C1 segment of cervical spinal cord (tissue), 14 donors: ENCODE results near the gene OIT3.
"Not testable (repeated sequence)": the region's sequence is repeated elsewhere in the genome, so short reads cannot be mapped to it uniquely, and the experiment has no call there.

Experiments used
- DNase-seq, 14 donors: peaks; one replicate each; lab custom pipeline; 2025; lab: John Stamatoyannopoulos, UW

Gene OIT3

DNA sequence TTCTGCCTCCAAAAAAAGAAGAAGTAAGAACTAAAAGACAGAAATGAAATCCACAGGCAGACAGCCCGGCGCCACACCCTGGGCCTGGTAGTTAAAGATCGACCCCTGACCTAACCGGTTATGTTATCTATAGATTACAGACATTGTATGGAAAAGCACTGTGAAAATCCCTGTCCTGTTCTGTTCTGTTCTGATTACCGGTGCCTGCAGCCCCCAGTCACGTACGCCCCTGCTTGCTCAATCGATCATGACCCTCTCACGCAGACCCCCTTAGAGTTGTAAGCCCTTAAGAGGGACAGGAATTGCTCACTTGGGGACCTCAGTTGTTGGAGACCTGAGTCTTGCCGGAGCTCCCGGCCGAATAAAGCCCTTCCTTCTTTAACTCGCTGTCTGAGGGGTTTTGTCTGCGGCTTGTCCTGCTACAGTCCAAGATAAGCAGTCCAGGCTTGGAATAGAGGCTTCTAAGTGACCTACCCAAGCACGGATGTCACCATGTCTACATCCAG, 10.5 kb downstream of the OIT3 start:
- DNase-seq = not testable (repeated sequence)

- no peak for DNase-seq
Observed at GRCh38 chr10:72904806-72905205, 11.3 kb downstream of the OIT3 start.

GRCh38 chr10:72906446-72906845, 12.9 kb downstream of the OIT3 start:
- DNase-seq = no peak

GRCh38 chr10:72910705-72911104, 17.2 kb downstream of the OIT3 start:
- no peak for DNase-seq

- DNase-seq = no peak
Observed at GRCh38 chr10:72911758-72912157, 18.2 kb downstream of the OIT3 start.

DNA sequence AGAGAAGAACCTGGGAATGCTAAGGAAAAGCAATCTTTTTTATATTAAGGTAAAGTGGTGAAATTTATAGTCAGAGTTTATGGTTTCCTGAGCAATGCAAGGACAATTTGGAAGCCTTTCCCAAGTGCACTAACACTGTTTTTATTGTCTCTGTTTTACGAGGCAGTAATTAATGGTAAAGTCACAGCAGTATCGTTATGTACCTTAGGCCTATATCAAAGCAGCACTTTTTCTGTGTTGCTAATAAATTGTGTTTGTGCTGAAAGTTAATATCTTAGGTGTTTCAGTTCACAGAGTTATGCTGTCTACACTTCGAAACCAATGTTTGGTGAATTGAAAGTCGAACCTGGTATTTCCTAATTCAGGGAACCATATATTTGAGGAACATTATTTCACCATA, 19.2 kb downstream of the OIT3 start:
- no peak for DNase-seq

DNA sequence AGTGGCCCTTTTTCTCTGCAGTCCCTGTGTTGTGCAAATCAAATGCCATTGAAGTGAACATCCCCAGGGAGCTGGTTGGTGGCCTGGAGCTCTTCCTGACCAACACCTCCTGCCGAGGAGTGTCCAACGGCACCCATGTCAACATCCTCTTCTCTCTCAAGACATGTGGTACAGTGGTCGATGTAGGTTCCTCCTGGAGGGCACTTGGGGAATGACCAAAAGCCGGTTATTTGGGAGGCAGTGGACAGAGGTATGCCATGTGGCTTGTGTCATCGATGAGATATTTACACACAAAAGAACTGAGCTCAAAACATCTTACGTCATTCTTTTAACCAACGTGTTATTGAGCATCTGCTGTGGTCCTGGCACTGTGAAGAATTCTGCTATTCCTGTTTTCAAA, 19.7 kb downstream of the OIT3 start:
- DNase-seq = no peak

DNA sequence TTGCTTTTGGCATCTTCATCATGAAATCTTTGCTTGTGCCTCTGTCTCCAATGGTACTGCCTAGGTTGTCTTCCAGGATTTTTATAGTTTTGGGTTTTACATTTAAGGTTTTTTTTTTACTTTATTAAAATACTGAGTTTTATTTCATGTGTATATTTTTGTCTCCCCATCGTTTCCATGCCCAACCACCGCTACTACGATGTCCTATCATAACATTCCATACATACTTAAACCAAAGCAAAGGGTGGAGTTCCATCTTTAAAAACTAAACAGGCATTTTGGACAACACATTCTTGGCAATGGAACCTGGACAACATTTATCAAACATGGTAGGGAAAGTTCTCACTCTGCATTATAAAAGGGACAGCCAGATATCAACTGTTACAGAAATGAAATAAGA, 23.7 kb downstream of the OIT3 start:
- DNase-seq = not testable (repeated sequence)

- DNase-seq = not testable (repeated sequence)
Observed at GRCh38 chr10:72917803-72918332, 24.3 kb downstream of the OIT3 start.

- DNase-seq = no peak
Observed at GRCh38 chr10:72918352-72918751, 24.8 kb downstream of the OIT3 start.

- DNase-seq = not testable (repeated sequence)
Observed at GRCh38 chr10:72921147-72921683, 27.7 kb downstream of the OIT3 start.

GRCh38 chr10:72924351-72924750, 30.8 kb downstream of the OIT3 start:
- DNase-seq = no peak

DNA sequence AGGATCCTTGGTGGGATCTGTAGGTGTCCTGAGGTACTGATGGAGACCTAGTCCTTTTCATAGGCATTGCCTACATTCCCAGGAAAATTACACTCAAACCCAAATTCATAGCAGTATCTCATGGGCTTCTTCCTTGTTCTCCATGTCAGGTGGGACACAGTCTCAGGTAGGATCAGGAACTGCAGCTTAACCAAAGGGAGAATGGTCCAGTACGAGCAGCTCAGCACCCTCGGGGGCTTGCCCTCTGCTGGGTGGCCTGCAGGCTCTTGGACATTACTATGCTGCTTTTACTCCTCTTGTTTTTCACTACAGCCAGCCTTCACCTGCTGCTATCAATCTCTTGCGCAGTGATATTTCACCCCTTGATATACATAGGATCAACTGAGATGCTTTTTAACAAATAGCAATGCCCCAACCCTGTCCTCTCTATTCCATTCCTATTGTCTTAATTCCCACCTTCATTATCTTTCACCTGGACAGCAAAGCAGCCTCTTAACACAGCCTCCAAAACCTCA, 32.5 kb downstream of the OIT3 start:
- no peak for DNase-seq

GRCh38 chr10:72927485-72927884, 33.9 kb downstream of the OIT3 start:
- no peak for DNase-seq

- DNase-seq = no peak
Observed at GRCh38 chr10:72928798-72929197, 35.3 kb downstream of the OIT3 start.

DNA sequence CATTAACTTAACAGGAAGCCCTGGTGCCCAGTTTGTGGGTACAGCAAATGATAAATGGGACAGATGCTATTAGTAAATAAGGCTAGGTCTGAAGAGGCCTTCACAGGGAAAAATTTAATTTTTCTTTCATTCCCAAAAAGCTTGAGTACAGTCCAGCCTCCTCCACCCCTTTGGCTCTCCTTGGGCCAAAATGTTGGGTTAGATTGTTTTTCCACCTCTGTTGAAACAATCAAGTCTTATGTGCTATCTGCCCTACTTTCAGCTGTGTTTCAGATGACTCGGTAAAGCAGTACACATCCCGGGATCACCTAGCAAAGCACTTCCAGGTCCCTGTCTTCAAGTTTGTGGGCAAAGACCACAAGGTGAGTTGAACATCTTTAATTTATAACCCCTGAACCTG, 36.7 kb downstream of the OIT3 start:
- DNase-seq = no peak

DNA sequence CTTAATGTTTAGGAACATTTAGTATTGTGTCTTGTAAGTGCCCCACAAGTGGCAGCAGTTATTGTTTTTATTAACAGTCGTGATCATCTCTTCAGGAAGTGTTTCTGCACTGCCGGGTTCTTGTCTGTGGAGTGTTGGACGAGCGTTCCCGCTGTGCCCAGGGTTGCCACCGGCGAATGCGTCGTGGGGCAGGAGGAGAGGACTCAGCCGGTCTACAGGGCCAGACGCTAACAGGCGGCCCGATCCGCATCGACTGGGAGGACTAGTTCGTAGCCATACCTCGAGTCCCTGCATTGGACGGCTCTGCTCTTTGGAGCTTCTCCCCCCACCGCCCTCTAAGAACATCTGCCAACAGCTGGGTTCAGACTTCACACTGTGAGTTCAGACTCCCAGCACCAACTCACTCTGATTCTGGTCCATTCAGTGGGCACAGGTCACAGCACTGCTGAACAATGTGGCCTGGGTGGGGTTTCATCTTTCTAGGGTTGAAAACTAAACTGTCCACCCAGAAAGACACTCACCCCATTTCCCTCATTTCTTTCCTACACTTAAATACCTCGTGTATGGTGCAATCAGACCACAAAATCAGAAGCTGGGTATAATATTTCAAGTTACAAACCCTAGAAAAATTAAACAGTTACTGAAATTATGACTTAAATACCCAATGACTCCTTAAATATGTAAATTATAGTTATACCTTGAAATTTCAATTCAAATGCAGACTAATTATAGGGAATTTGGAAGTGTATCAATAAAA, 38.9 kb downstream of the OIT3 start:
- DNase-seq = no peak

DNA sequence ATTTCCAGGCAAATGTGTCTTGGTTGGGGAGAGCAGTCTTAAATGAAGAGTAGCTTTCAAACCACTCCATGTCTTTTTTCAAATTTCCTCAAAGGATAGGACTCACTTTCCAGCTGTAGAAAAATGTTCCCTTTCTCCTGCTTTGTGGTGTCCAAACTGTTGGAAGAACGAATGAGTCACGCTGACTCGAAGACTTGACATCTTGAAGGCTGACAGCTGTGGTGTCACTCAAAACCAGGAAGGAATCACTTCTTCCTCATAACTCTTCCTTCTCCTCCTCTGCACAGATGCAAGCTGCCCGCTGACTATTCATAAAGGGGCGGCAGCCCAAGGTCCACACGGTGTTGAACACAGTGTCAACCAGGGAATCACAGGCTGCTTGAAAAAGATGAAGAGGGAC, 41.8 kb downstream of the OIT3 start:
- no peak for DNase-seq

GRCh38 chr10:72943498-72944234, 50.1 kb downstream of the OIT3 start:
- no peak for DNase-seq

GRCh38 chr10:72946963-72947362, 53.4 kb downstream of the OIT3 start:
- no peak for DNase-seq

DNA sequence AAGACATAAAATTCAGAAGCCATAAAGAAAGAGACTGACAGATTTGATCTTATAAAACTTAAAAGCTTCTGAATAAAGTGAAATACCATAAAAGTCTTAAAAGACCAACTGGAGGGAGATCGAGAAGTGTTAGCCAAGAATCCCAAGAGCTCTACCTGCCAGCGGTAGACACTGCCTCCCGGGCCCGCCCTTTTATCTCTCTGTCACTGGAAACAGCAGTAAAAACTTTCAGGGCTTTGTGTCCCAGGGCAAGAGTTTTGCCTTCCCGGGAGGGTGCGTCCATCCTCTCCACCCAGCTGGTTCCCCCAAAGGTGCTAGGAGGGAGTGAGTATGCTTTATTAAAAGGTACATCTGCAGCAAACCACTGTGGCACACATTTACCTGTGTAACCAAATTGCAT, 55.2 kb downstream of the OIT3 start:
- DNase-seq = no peak

DNA sequence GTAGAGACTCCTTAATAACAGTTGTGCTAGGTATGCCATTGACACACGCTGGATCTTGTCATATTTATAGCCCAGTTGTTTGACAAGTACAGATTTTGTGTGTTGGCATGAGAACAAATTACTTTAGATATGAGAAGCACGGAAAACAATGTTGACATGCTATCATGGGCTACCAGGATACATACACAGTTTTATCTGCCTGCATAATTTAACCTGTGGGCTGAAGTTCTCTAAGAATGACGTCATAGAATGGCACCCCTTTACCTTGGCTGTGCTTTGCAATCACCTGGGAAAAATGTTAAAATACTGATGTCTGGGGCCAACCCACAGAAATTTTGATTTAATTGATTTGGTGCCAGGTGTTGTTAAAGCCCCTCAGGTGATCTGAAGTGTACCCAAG, 58.2 kb downstream of the OIT3 start:
- DNase-seq = no peak
